ENCODE data around the gene LELP1. TPM values are rescaled to one million over a fixed set of nuclear protein-coding genes. Genes with fewer than 3 reads are reported as not detected.

The LELP1 gene
- total RNA-seq, 1 experiment from 2014 or later, result not detected

DNA sequence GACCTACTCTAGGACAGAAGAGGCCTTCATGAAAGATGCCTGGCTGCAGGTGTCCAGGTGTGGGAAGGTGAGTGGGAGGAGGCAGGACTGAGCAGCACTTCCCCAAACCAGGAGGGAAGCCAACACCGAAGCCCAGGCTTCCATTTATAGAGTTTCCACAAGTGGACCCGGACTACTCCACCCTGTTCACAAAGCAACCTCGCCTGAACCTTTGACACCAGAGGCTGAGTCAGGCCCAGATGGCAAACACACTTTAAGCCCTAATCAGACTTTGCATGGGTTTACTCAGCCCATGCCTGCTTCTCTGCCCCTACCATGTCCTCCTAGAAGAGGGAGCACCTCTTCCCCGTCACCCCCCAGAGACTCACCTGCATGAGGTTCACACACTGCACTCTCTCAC lies 28.1 kb downstream of the LELP1 start:
- Mint-ChIP-seq H3K4me3 (no peak overlapping the region), H3K27ac (no peak overlapping the region), H3K9me3 (peaks cover 0 to 3% of the 10 kb centered on the region in 2 experiments; a peak in 2 of 5 replicates), H3K27me3 (ENCODE audit: low read depth) (peaks cover 5% of the 10 kb centered on the region), H3K36me3 (ENCODE audit: insufficient read depth in 1 of 3, low read depth in 3 of 3) (no peaks in the 10 kb centered on the region), H3K4me1 (no peaks in the 10 kb centered on the region)
- H3K4me1 ChIP-seq (ENCODE audit: insufficient read depth, low read length), result no peaks in the 10 kb centered on the region
- no peak overlapping the region for H2AK5ac ChIP-seq (ENCODE audit: insufficient read length, low read length)
- no peak overlapping the region for H3K23ac ChIP-seq (ENCODE audit: insufficient read length, low read depth, low read length)
- H3T11ph ChIP-seq (ENCODE audit: low read length), result no peak overlapping the region
- H2BK5ac ChIP-seq (ENCODE audit: insufficient read length, low read length), result no peak overlapping the region
- H4K8ac ChIP-seq (replicated peaks; ENCODE audit: insufficient read length, low read depth, low read length), result no peak overlapping the region
- no peak overlapping the region for H3K56ac ChIP-seq (ENCODE audit: insufficient read length, low read depth, low read length)
- H3K4ac ChIP-seq (ENCODE audit: low read depth, low read length), result no peak overlapping the region
- H3K79me2 ChIP-seq (ENCODE audit: insufficient read depth, low read length), result no peaks in the 10 kb centered on the region
- H3K27ac ChIP-seq (ENCODE audit: insufficient read length, low read depth, low read length), result no peak overlapping the region
- H2BK12ac ChIP-seq (ENCODE audit: insufficient read length, low read depth, low read length), result no peak overlapping the region
- no CpG with 5 or more reads among the region's 4 CpGs for WGBS (ENCODE audit: extremely low coverage, insufficient read length, low lambda C conversion rate)
- no peaks in the 10 kb centered on the region for H3K79me1 ChIP-seq (ENCODE audit: insufficient read depth, low read depth, low read length, poor library complexity, severe bottlenecking)
- no peaks in the 10 kb centered on the region for H3K23me2 ChIP-seq (ENCODE audit: insufficient read length, low read depth, low read length, poor library complexity, severe bottlenecking)
- H2AFZ ChIP-seq (ENCODE audit: low read length), result no peak overlapping the region
- no peak overlapping the region for H3K18ac ChIP-seq (ENCODE audit: insufficient read length, low read depth, low read length)
- H3K27me3 ChIP-seq (ENCODE audit: insufficient read depth, low read length), result no peaks in the 10 kb centered on the region
- no peak overlapping the region for H3K9ac ChIP-seq (ENCODE audit: extremely low read depth, insufficient read length, low read length)
- no peaks in the 10 kb centered on the region for H4K20me1 ChIP-seq (ENCODE audit: control insufficient read depth, insufficient read depth, insufficient read length)
- H4K91ac ChIP-seq (ENCODE audit: insufficient read length, low read depth, low read length), result no peak overlapping the region
- TF ChIP-seq, protein P1, sequence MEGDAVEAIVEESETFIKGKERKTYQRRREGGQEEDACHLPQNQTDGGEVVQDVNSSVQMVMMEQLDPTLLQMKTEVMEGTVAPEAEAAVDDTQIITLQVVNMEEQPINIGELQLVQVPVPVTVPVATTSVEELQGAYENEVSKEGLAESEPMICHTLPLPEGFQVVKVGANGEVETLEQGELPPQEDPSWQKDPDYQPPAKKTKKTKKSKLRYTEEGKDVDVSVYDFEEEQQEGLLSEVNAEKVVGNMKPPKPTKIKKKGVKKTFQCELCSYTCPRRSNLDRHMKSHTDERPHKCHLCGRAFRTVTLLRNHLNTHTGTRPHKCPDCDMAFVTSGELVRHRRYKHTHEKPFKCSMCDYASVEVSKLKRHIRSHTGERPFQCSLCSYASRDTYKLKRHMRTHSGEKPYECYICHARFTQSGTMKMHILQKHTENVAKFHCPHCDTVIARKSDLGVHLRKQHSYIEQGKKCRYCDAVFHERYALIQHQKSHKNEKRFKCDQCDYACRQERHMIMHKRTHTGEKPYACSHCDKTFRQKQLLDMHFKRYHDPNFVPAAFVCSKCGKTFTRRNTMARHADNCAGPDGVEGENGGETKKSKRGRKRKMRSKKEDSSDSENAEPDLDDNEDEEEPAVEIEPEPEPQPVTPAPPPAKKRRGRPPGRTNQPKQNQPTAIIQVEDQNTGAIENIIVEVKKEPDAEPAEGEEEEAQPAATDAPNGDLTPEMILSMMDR (conservative IDR thresholded peaks at IDR 0.05), result no peak
- no peaks in the 10 kb centered on the region for H3K9me3 ChIP-seq (ENCODE audit: control insufficient read depth, low read depth, low read length)
- H3K4me2 ChIP-seq (ENCODE audit: insufficient read depth, insufficient read length, low read length), result no peak overlapping the region
- no peak overlapping the region for H3K14ac ChIP-seq (ENCODE audit: insufficient read depth, low read length)
- no peak overlapping the region for H2BK120ac ChIP-seq (ENCODE audit: low read depth, low read length, poor library complexity, severe bottlenecking)
- H2BK20ac ChIP-seq (ENCODE audit: low read depth, low read length, poor library complexity, severe bottlenecking), result no peak overlapping the region
- DNase-seq, result no peak
- H4K5ac ChIP-seq (ENCODE audit: insufficient read length, low read depth, low read length), result no peak overlapping the region
- H2BK15ac ChIP-seq (ENCODE audit: low read depth, low read length), result no peak overlapping the region

Measured in H9 (cell line).